Thoracic aorta (tissue), 2 donors: ENCODE results near the gene KRTAP10-5. TPM values are rescaled to one million over a fixed set of nuclear protein-coding genes. Genes with fewer than 3 reads are reported as not detected.
"Not testable (repeated sequence)": the region's sequence is repeated elsewhere in the genome, so short reads cannot be mapped to it uniquely, and the experiment has no call there.

Source experiments
- ATAC-seq: fragments of 150-250 bp; one replicate; pipeline ENCODE4 v1.8.0; 2017; ENCODE audit warnings: low read depth; ENCODE audit not compliant: insufficient number of reproducible peaks, low FRiP score
- DNase-seq: peaks from one replicate; pipeline ENCODE4 v3.0.0-alpha.2; 2020; ENCODE audit warnings: low spot score
- H3K27ac ChIP-seq, 2 donors: fragments of 200-600 bp; sonication (generic); 1 replicate in 1 of 2; 2 replicates in 1 of 2; pipeline ENCODE4 v1.5.1; 2016; ENCODE audit warnings: mild to moderate bottlenecking in 2 of 2, moderate library complexity in 2 of 2
- H3K27me3 ChIP-seq: fragments of 200-600 bp; sonication (generic); replicated peaks from 2 replicates; pipeline ENCODE4 v1.6.0; 2016; ENCODE audit warnings: mild to moderate bottlenecking; ENCODE audit not compliant: insufficient read depth
- H3K36me3 ChIP-seq: fragments of 200-600 bp; sonication (generic); one replicate; pipeline ENCODE4 v1.5.1; 2016
- H3K4me1 ChIP-seq, 2 donors: fragments of 200-600 bp; sonication (generic); 1 replicate in 1 of 2; 2 replicates in 1 of 2; pipeline versions ENCODE4 v1.5.1 to v1.6.0; 2016; ENCODE audit warnings: low read depth in 2 of 2, mild to moderate bottlenecking in 1 of 2; ENCODE audit not compliant: control insufficient read depth in 1 of 2
- H3K4me3 ChIP-seq: fragments of 200-600 bp; sonication (generic); 2 replicates; pipeline ENCODE4 v1.5.1; 2016; ENCODE audit warnings: mild to moderate bottlenecking
- H3K9me3 ChIP-seq: fragments of 200-600 bp; sonication (generic); 2 replicates; pipeline ENCODE4 v1.5.1; 2016
- total RNA-seq, 2 donors: library from RNA; depleted of rRNA; stranded (reverse); fragments of >200 nt; gene quantifications; one replicate each; pipeline versions ENCODE4 v1.1.0 to v1.2.3, GENCODE V29; 2016
- TF ChIP-seq, protein P1 (sequence below): fragments of 200-600 bp; sonication (generic); IDR thresholded peaks from one replicate; pipeline ENCODE4 v1.5.1; 2019; ENCODE audit warnings: antibody characterized with exemption

Gene KRTAP10-5
- total RNA-seq, 2 donors from 2014 or later = not detected

DNA sequence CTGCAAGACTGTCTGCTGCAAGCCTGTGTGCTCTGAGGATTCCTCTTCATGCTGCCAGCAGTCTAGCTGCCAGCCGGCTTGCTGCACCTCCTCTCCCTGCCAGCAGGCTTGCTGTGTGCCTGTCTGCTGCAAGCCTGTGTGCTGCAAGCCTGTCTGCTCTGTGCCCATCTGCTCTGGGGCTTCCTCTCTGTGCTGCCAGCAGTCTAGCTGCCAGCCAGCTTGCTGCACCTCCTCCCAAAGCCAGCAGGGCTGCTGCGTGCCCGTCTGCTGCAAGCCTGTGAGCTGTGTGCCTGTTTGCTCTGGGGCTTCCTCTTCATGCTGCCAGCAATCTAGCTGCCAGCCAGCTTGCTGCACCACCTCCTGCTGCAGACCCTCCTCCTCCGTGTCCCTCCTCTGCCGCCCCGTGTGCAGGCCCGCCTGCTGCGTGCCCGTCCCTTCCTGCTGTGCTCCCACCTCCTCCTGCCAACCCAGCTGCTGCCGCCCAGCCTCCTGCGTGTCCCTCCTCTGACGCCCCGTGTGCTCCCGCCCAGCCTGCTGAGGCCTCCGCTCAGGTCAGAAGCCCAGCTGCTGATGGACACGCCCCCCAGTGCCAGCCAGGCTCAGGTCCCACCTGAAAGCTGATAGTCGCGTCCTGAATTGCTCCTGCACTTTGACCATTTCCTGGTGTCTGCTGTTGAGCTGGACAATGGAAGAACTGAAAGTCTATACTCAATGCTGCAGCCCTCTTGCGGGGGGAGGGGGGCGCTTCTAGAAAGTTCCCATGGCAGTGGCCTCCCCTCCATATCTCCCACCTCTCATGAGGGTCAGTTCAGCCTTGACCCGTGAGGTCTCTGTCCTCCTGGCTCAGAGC, 5.7 kb downstream of the KRTAP10-5 start:
- ATAC-seq = no peak
- Histone ChIP-seq H3K9me3 (peaks cover 6% of the 10 kb centered on the region), H3K27me3 (no peaks in the 10 kb centered on the region), H3K36me3 (no peaks in the 10 kb centered on the region), H3K4me3 (no peak overlapping the region), H3K4me1 (no peaks in the 10 kb centered on the region), H3K27ac (no peak overlapping the region)
- DNase-seq = no peak
- TF ChIP-seq, protein P1, sequence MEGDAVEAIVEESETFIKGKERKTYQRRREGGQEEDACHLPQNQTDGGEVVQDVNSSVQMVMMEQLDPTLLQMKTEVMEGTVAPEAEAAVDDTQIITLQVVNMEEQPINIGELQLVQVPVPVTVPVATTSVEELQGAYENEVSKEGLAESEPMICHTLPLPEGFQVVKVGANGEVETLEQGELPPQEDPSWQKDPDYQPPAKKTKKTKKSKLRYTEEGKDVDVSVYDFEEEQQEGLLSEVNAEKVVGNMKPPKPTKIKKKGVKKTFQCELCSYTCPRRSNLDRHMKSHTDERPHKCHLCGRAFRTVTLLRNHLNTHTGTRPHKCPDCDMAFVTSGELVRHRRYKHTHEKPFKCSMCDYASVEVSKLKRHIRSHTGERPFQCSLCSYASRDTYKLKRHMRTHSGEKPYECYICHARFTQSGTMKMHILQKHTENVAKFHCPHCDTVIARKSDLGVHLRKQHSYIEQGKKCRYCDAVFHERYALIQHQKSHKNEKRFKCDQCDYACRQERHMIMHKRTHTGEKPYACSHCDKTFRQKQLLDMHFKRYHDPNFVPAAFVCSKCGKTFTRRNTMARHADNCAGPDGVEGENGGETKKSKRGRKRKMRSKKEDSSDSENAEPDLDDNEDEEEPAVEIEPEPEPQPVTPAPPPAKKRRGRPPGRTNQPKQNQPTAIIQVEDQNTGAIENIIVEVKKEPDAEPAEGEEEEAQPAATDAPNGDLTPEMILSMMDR = no peak

DNA sequence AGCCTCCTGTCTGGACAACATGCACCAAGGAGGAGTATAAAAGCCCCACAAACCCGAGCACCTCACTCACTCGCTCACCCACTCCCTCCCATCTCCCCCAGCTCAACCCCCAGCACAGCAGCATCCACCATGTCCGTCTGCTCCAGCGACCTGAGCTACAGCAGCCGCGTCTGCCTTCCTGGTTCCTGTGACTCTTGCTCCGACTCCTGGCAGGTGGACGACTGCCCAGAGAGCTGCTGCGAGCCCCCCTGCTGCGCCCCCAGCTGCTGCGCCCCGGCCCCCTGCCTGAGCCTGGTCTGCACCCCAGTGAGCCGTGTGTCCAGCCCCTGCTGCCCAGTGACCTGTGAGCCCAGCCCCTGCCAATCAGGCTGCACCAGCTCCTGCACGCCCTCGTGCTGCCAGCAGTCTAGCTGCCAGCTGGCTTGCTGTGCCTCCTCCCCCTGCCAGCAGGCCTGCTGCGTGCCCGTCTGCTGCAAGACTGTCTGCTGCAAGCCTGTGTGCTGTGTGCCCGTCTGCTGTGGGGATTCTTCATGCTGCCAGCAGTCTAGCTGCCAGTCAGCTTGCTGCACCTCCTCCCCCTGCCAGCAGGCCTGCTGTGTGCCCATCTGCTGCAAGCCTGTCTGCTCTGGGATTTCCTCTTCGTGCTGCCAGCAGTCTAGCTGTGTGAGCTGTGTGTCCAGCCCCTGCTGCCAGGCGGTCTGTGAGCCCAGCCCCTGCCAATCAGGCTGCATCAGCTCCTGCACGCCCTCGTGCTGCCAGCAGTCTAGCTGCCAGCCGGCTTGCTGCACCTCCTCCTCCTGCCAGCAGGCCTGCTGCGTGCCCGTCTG, 6.6 kb downstream of the KRTAP10-5 start, which contains the start of gene KRTAP10-4:
Gene KRTAP10-4 (plus strand): TSS at position 100 of the 827 bp plus-strand sequence. CDS start 30 bp downstream, at position 130.
- H3K4me3 ChIP-seq, ATAC-seq, DNase-seq, H3K27me3 ChIP-seq, H3K27ac ChIP-seq, H3K36me3 ChIP-seq, H3K4me1 ChIP-seq, H3K9me3 ChIP-seq: not testable (repeated sequence)

DNA sequence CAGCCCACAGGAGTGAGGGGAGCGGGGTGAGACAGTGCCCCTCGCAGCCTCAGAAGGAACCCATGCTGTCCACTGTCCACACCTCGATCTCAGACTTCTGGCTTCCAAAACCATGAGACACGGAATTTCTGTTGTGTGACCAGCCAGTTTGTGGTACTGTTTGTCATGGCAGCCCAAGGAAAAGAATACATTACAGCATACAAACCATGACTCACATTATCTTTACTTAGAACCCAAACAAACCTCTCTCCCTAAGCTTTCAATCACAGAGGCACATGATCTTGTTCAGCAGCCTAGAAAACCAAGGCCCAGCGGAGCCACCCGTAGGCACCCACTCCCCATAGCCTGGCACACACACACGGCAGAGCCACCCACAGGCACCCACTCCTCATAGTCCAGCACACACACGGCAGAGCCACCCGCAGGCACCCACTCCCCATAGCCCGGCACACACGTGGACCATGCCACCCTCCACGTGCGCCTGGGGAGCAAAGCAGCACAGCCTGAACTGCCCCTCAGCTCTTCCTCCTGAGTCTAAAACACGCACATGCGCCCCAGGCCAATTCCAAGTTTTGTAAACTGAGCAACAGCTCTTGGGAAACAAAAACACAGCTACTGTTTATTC, 7.3 kb downstream of the KRTAP10-5 start:
- TF ChIP-seq, protein P1 = no peak
- H3K27me3 ChIP-seq = no peaks in the 10 kb centered on the region

DNA sequence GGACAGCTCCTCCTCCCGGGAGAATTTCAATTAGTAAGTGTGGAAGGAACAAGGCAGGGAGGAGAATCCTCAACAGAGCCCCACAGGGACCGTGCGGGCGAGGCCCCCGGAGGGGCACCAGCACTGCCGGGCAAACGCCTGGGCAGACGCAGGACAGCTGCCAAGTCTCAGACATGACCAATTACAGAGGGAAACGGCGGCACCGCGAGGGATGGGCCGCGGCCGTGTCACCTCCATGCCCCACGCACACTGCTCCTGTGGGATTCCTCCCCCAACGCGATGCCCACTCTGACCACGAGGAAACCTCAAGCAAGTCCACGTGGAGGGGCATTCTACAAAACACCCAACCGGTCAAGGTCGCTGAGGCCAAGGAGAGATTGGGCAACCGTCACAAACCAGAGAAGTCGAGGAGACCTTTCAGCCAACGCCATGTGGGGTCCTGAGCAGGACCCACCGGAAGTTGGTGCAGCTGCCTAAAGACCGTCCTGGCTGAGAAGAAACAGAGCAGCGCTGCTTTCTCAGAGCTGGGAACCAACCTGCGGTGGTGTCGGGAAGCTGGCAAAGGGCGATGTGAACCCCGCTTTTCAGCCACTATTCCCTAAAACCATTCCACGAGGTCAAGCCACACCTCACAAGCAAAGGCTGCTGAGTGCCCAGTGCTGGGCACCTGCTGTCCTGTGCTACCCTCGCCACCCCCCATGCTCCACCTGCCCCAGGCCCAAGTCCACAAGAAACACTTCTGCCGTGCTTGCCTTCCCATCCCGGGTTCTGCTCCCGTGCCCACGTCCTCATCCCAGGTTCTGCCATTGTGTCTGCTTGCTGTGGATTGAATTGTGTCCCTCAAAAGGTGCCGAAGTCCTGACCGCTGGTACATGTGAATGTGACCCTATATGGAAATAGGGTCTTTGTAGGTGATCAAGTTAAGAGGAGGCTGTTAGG, 8.3 kb downstream of the KRTAP10-5 start:
- H3K36me3 ChIP-seq = no peaks in the 10 kb centered on the region
- ATAC-seq (no peak), DNase-seq (no peak)
- H3K27ac ChIP-seq = no peak overlapping the region
- H3K27me3 ChIP-seq = no peaks in the 10 kb centered on the region
- TF ChIP-seq, protein P1 = no peak
- no peak overlapping the region for H3K4me3 ChIP-seq
- H3K4me1 ChIP-seq = no peaks in the 10 kb centered on the region
- peaks cover 6% of the 10 kb centered on the region for H3K9me3 ChIP-seq

More for the DNA sequence above, 7.3 kb downstream of the KRTAP10-5 start:
- ATAC-seq (no peak), DNase-seq (no peak)
- H3K4me1 ChIP-seq = no peaks in the 10 kb centered on the region
- peaks cover 6% of the 10 kb centered on the region for H3K9me3 ChIP-seq
- no peak overlapping the region for H3K27ac ChIP-seq
- no peaks in the 10 kb centered on the region for H3K36me3 ChIP-seq
- H3K4me3 ChIP-seq = no peak overlapping the region

DNA sequence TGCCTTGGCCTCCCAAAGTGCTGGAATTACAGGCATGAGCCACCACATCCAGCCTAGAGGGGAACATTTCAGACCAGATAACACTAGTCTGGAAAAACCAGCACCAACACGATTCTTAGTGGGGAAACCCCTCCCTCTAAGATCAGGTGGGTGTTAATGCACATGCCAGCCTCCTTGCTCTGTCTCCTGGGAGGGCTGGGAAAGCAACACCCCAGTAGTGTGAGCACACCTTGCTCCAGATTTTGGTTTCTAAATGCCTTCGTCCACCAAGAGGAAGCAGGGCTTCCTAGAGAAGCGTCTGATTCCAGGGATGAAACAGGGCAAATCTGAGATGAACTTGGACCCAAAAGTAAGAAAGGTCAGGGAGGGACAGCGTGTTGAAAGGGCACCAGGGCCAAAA, 9.1 kb downstream of the KRTAP10-5 start:
- ATAC-seq = no peak
- Histone ChIP-seq H3K9me3 (no peaks in the 10 kb centered on the region), H3K27ac (no peak overlapping the region)

More for the DNA sequence above, 9.1 kb downstream of the KRTAP10-5 start:
- H3K4me1 ChIP-seq = no peaks in the 10 kb centered on the region
- DNase-seq = no peak
- H3K4me3 ChIP-seq = no peak overlapping the region
- H3K27me3 ChIP-seq = no peaks in the 10 kb centered on the region
- no peaks in the 10 kb centered on the region for H3K36me3 ChIP-seq
- TF ChIP-seq, protein P1 = no peak
